Fibroblast of mammary gland (primary cell): ENCODE measurements around the gene CDH5.
A peak's percentile ranks its signal among the peaks of the same experiment; 100 is the strongest.

ENCODE experiments used
- DNase-seq: peaks from one replicate; pipeline ENCODE4 v3.0.0-alpha.2; 2010; ENCODE audit warnings: low read depth
- H3K4me3 ChIP-seq: 2 replicates; pipeline ENCODE4 v1.5.1; 2011; ENCODE audit warnings: low read depth, mild to moderate bottlenecking, low read length, moderate library complexity; ENCODE audit not compliant: control insufficient read depth
- CTCF ChIP-seq: conservative IDR thresholded peaks from 2 replicates; pipeline ENCODE4 v1.5.1; 2011; ENCODE audit warnings: low read depth, low read length, inconsistent platforms; ENCODE audit not compliant: control insufficient read depth, insufficient read depth

Gene CDH5

GRCh38 chr16:66422366-66422765, 55.9 kb downstream of the CDH5 start:
- TF ChIP-seq CTCF, result no peak
- no peak for DNase-seq
- no peak overlapping the region for H3K4me3 ChIP-seq

DNA sequence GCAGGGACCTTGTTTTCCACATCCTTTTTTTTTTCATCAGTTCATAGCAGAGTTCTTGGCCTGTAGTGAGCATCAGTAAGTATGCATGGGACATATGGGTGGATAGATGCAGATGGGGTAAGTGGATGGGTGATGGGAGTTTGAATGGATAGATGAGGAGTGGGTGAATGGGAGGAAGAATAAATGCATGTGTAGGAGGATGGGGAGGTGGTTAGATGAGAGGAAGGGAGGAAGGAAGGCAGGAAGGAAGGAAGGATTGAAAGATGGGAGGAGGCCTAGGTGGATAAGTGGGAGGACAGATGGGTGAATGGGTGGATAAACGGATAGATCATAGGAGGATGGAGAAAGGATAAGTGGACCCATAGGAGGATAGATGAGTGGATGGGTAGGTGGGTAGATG, 56.7 kb downstream of the CDH5 start:
- no peak for DNase-seq
- TF ChIP-seq CTCF, result no peak

DNA sequence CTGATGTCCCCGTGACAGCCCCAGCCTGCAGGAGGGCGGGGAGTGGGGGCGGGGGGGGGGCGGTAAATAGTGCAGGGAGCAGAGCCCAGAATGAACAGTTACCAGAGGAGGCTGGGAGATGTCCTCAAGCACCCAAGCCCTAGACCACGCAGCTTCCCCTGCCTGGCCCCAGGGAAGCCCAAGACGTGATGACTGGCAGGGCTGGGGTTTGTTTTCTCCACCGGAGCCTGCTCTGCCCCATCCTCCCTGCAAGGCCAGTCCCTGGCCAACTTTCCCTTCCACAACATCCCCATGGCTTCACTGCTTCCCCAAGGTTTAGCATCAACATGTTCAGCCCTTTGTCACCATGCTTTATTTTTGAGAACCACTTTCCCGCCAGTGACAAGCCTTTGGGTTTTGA, 59.2 kb downstream of the CDH5 start:
- TF ChIP-seq CTCF, result no peak
- H3K4me3 ChIP-seq, result no peak overlapping the region
- no peak for DNase-seq

More for the DNA sequence above, 56.7 kb downstream of the CDH5 start:
- no peak overlapping the region for H3K4me3 ChIP-seq

DNA sequence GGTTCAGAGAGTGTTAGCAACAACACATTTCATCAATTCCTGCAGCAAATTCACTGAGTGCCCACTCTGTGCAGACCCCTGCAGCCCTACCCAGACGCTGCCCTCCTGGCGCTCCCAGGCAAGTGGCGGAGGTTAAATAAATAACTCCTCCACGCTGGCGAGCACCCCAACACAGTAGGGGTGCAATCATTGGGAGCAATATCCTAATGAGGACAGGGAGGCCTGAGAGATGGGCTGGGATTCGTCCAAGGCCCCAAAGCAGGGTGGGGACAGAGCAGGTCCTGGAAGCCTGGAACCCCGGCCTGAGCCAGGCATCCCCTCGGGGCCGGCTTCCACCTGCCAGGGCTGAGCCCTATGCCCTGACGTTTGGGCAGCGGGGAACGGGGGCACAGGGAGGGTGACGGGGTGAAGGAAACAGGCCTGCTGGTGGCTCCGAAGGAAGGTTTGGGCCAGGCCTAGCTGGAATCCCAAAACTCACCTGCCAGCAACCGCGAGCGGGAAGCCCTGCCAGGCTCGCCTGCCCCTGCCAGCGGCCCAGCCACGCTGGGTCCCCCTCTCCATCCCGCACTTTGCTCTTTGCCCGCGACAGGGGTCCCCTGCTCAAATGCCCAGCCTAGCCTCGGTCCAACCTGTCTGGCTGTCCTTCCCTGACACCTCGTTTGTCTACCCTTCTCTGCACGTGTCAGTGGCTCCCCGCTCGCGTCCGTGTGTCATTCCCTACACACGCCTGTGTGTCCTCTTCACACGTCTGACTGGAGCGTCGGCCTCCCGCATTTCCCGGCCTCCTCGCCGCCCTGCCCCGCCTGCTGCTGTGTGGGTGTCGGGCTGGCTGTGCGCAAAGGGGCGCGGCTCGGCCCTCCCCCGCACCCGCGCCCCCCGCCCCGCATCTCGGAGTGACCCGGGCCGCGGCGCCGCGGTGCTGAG, 59.9 kb downstream of the CDH5 start:
- peak overlapping the region; percentile 19 for H3K4me3 ChIP-seq
- DNase-seq, result no peak
- no peak for TF ChIP-seq CTCF

- no peak for DNase-seq
- no peak for TF ChIP-seq CTCF
- peak within 1 kb of the TSS; percentile 34 for H3K4me3 ChIP-seq
Measured at GRCh38 chr16:66427036-66427860, 60.8 kb downstream of the CDH5 start, which contains the start of gene BEAN1. Gene BEAN1, plus strand, starts transcription at chr16:66427295. Its CDS starts 10,382 bp downstream, at chr16:66437677.

- no peak for DNase-seq
- no peak for TF ChIP-seq CTCF
- peak overlapping the region; percentile 34 for H3K4me3 ChIP-seq
Measured at GRCh38 chr16:66427871-66428681, 61.6 kb downstream of the CDH5 start.
